Fibroblast of lung (primary cell): Measurements from ENCODE around the gene FAM81B. TPM values are rescaled to one million over a fixed set of nuclear protein-coding genes. Genes with fewer than 3 reads are reported as not detected.

Experiments
- DNase-seq, 2 donors: peaks; one replicate each; pipeline versions ENCODE4 v3.0.0 to v3.0.0-alpha.2; 2010; ENCODE audit warnings: low read depth in 2 of 2
- H2AFZ ChIP-seq: 2 replicates; pipeline ENCODE4 v1.5.1; 2012; ENCODE audit warnings: low read length, control low read depth, inconsistent platforms
- H3K27ac ChIP-seq: 2 replicates; pipeline ENCODE4 v1.5.1; 2011; ENCODE audit warnings: low read length, control low read depth; ENCODE audit not compliant: insufficient read depth
- H3K27me3 ChIP-seq: 2 replicates; pipeline ENCODE4 v1.5.1; 2011; ENCODE audit warnings: mild to moderate bottlenecking, low read length; ENCODE audit not compliant: control insufficient read depth, insufficient read depth
- H3K36me3 ChIP-seq: 2 replicates; pipeline ENCODE4 v1.5.1; 2011; ENCODE audit warnings: low read length; ENCODE audit not compliant: control insufficient read depth, insufficient read depth
- H3K4me1 ChIP-seq: 2 replicates; pipeline ENCODE4 v1.5.1; 2011; ENCODE audit warnings: low read length; ENCODE audit not compliant: control insufficient read depth, insufficient read depth; ENCODE audit errors: extremely low read depth
- H3K4me2 ChIP-seq: 2 replicates; pipeline ENCODE4 v1.5.1; 2011; ENCODE audit warnings: low read length, control low read depth; ENCODE audit not compliant: insufficient read depth; ENCODE audit errors: extremely low read depth
- H3K4me3 ChIP-seq, 4 experiments: fragments of 200-600 bp in 1 of 4; sonication (generic) in 1 of 4; replicated peaks in 1 of 4; 2 replicates each; pipeline ENCODE4 v1.5.1; 2011 to 2016; ENCODE audit warnings: low read length in 4 of 4, low read depth in 3 of 4, mild to moderate bottlenecking in 3 of 4, control low read depth in 2 of 4, inconsistent platforms in 1 of 4, mixed read lengths in 1 of 4; ENCODE audit not compliant: insufficient read depth in 1 of 4; ENCODE audit errors: control extremely low read depth in 1 of 4
- H3K79me2 ChIP-seq: 2 replicates; pipeline ENCODE4 v1.5.1; 2012; ENCODE audit warnings: mild to moderate bottlenecking, low read length, inconsistent platforms; ENCODE audit not compliant: control insufficient read depth, insufficient read depth
- H3K9ac ChIP-seq: 2 replicates; pipeline ENCODE4 v1.5.1; 2011; ENCODE audit warnings: mild to moderate bottlenecking, low read length, control low read depth; ENCODE audit not compliant: insufficient read depth
- H3K9me3 ChIP-seq: 2 replicates; pipeline ENCODE4 v1.5.1; 2012; ENCODE audit warnings: low read depth, low read length; ENCODE audit not compliant: control insufficient read depth, insufficient read depth
- H4K20me1 ChIP-seq: 2 replicates; pipeline ENCODE4 v1.5.1; 2011; ENCODE audit warnings: low read length; ENCODE audit not compliant: control insufficient read depth, insufficient read depth; ENCODE audit errors: extremely low read depth
- EZH2 ChIP-seq: IDR thresholded peaks from 2 replicates; pipeline ENCODE4 v1.5.1; 2012; ENCODE audit warnings: low read length, control low read depth, mild to moderate bottlenecking; ENCODE audit errors: missing control alignments
- polyA plus RNA-seq, 2 donors: library from polyadenylated mRNA; depleted of rRNA in 1 of 2; stranded (reverse) in 1 of 2; unstranded in 1 of 2; fragments of >200 nt; gene quantifications; 2 replicates each; pipeline ENCODE4 v1.2.1, GENCODE V29; 2011 to 2012; ENCODE audit warnings: missing spikeins in 1 of 2
- total RNA-seq: library from RNA; depleted of rRNA; stranded (reverse); fragments of >200 nt; gene quantifications from 2 replicates; pipeline ENCODE4 v1.2.1, GENCODE V29; 2014
- TF ChIP-seq, protein P1 (sequence below), 2 donors: IDR thresholded peaks in 1 of 2; conservative IDR thresholded peaks in 1 of 2; 1 replicate in 1 of 2; 2 replicates in 1 of 2; pipeline ENCODE4 v1.5.1; 2011 to 2012; ENCODE audit warnings: low read length in 2 of 2, control low read depth in 1 of 2, inconsistent platforms in 1 of 2, low read depth in 1 of 2, mild to moderate bottlenecking in 1 of 2

Gene FAM81B
- total and polyA plus RNA-seq, 2 donors (not counting 1 experiment from before 2014, with no cell fraction given), result not detected

DNA sequence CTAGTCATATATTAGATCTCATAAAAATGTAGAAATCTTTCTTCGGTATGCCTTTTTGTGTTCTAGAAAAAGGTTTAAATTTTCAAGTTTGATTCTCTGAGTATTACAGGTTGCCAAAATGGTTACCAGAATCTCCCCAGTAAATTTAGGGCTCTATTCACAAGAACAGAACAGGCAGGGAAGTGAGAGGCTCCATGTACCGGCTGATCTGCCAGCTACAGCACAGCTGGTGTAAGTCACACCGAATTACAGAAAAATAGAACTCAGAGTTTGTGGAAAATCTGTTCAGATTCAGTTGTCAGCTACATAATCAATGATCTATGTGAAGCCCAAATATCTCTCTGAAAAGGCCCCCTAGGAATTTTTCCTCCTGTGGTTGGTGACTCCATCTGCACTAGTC lies 10.5 kb downstream of the FAM81B start:
- Histone ChIP-seq H3K9ac (no peak overlapping the region), H3K9me3 (no peaks in the 10 kb centered on the region), H3K27me3 (no peaks in the 10 kb centered on the region), H3K36me3 (no peaks in the 10 kb centered on the region), H3K27ac (no peak overlapping the region), H3K4me1 (no peaks in the 10 kb centered on the region), H2AFZ (no peak overlapping the region), H4K20me1 (no peaks in the 10 kb centered on the region), H3K4me3 (no peak overlapping the region), H3K79me2 (no peaks in the 10 kb centered on the region), H3K4me2 (no peak overlapping the region)
- TF ChIP-seq, protein P1, sequence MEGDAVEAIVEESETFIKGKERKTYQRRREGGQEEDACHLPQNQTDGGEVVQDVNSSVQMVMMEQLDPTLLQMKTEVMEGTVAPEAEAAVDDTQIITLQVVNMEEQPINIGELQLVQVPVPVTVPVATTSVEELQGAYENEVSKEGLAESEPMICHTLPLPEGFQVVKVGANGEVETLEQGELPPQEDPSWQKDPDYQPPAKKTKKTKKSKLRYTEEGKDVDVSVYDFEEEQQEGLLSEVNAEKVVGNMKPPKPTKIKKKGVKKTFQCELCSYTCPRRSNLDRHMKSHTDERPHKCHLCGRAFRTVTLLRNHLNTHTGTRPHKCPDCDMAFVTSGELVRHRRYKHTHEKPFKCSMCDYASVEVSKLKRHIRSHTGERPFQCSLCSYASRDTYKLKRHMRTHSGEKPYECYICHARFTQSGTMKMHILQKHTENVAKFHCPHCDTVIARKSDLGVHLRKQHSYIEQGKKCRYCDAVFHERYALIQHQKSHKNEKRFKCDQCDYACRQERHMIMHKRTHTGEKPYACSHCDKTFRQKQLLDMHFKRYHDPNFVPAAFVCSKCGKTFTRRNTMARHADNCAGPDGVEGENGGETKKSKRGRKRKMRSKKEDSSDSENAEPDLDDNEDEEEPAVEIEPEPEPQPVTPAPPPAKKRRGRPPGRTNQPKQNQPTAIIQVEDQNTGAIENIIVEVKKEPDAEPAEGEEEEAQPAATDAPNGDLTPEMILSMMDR (conservative IDR thresholded peaks at IDR 0.05 in 1 of 2, IDR thresholded peaks at IDR 0.05 in 1 of 2; ENCODE audit: low read depth in 1 of 2, low read length in 2 of 2), result no peak
- TF ChIP-seq EZH2, result no peak
- DNase-seq, result no peak

DNA sequence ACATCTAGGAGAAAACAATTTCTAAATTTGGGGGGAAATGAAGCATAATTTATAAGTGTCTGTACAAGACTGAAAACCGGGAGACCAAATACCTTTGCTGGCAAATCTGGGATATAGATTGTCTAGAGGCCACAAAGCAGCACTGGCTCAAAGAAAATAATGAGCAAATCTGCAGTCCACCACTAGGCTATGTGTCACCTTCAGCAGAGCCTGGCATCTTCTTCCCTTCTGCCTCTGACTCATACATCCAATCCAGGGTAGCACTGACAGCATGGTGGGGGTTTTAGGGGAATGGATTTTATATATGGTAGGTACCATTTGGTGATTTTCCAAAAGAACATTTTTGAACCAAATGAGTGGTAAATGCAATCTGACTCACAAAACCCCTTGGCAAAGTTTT lies 12.8 kb downstream of the FAM81B start:
- no peak overlapping the region for H3K9ac ChIP-seq
- H3K79me2 ChIP-seq, result no peaks in the 10 kb centered on the region
- H2AFZ ChIP-seq, result no peak overlapping the region
- H3K4me2 ChIP-seq, result no peak overlapping the region
- H3K27me3 ChIP-seq, result no peaks in the 10 kb centered on the region
- no peaks in the 10 kb centered on the region for H3K36me3 ChIP-seq
- TF ChIP-seq, protein P1 (conservative IDR thresholded peaks at IDR 0.05 in 1 of 2, IDR thresholded peaks at IDR 0.05 in 1 of 2; ENCODE audit: low read depth in 1 of 2, low read length in 2 of 2), result no peak
- no peak for TF ChIP-seq EZH2
- H3K4me1 ChIP-seq, result no peaks in the 10 kb centered on the region
- H3K9me3 ChIP-seq, result no peaks in the 10 kb centered on the region
- no peaks in the 10 kb centered on the region for H4K20me1 ChIP-seq
- no peak overlapping the region for H3K27ac ChIP-seq
- peak in 1 of 2 donors; percentile 17 for DNase-seq
- no peak overlapping the region for H3K4me3 ChIP-seq

DNA sequence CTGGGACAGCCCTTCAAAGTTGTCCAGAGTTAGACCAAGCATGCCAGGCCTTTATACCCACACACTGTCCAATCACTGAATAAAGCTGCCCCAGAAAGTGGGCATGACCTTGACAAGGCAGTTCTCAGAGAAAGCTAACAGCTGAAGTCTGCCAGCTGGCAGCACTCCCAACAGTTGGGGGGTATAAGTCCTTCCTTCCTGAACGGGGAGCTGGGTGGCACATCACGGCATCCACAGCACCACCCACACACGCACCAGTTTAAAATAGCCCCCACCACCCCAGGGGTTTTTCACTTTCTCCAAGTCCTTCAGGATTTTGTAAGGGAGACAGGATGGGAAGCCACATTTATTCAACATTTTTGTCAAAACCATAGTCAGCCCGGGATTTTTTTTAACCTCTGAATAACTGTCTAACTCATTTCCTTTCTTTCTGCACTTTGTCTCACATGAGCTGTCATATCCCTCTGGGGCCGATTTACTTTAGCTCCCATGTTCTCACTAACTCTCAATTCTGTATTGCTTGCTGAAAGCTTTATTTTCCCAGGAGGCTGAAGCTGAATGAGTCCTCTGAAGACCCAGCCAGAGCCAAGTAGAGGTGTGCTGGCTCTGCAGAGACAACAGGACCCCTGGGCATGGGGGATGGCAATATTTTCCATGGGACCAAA lies 15.4 kb downstream of the FAM81B start:
- no peaks in the 10 kb centered on the region for H3K9me3 ChIP-seq
- H3K27ac ChIP-seq, result no peak overlapping the region
- no peaks in the 10 kb centered on the region for H3K79me2 ChIP-seq
- H3K4me3 ChIP-seq, result no peak overlapping the region
- H3K36me3 ChIP-seq, result no peaks in the 10 kb centered on the region
- no peaks in the 10 kb centered on the region for H4K20me1 ChIP-seq
- no peaks in the 10 kb centered on the region for H3K4me1 ChIP-seq
- DNase-seq, result peak in 1 of 2 donors; percentile 13
- H3K4me2 ChIP-seq, result no peak overlapping the region
- TF ChIP-seq, protein P1 (conservative IDR thresholded peaks at IDR 0.05 in 1 of 2, IDR thresholded peaks at IDR 0.05 in 1 of 2; ENCODE audit: low read depth in 1 of 2, low read length in 2 of 2), result no peak
- TF ChIP-seq EZH2, result no peak
- no peaks in the 10 kb centered on the region for H3K27me3 ChIP-seq
- H2AFZ ChIP-seq, result no peak overlapping the region
- H3K9ac ChIP-seq, result no peak overlapping the region
